ENCODE measurements around the gene GNA14. TPM values are rescaled to one million over a fixed set of nuclear protein-coding genes. Genes with fewer than 3 reads are reported as not detected.
"Not testable (repeated sequence)": the region's sequence is repeated elsewhere in the genome, so short reads cannot be mapped to it uniquely, and the experiment has no call there.

GNA14 gene
- total and polyA plus RNA-seq, 5 donors: 2.5 to 5.2 (median 4.3) TPM

GRCh38 chr9:77426712-77427111 is 221.4 kb downstream of the GNA14 start:
- 69% methylated on average over 3 of the region's 3 CpGs for WGBS
- Histone ChIP-seq H3K27ac (ENCODE audit: low read length) (no peak overlapping the region), H3K9me3 (ENCODE audit: control insufficient read depth, low read length) (no peaks in the 10 kb centered on the region), H3K4me3 (ENCODE audit: low read length) (no peak overlapping the region), H3K4me1 (ENCODE audit: control insufficient read depth, insufficient read depth, low read length) (peaks cover 3% of the 10 kb centered on the region), H3K27me3 (ENCODE audit: control insufficient read depth, insufficient read depth) (no peaks in the 10 kb centered on the region)
- no peak for DNase-seq
- intact Hi-C loops (cut with DNase I): no loop called here
- no peak for ATAC-seq

- no peak for DNase-seq
- no peak for ATAC-seq
- H3K27me3 ChIP-seq (ENCODE audit: control insufficient read depth, insufficient read depth): no peaks in the 10 kb centered on the region
- H3K4me1 ChIP-seq (ENCODE audit: control insufficient read depth, insufficient read depth, low read length): peaks cover 3% of the 10 kb centered on the region
- WGBS: 83% methylated on average over 2 of the region's 2 CpGs
- H3K27ac ChIP-seq (ENCODE audit: low read length): no peak overlapping the region
- no peak overlapping the region for H3K4me3 ChIP-seq (ENCODE audit: low read length)
- H3K9me3 ChIP-seq (ENCODE audit: control insufficient read depth, low read length): no peaks in the 10 kb centered on the region
- intact Hi-C loops (cut with DNase I): no loop called here
Observed at GRCh38 chr9:77424993-77425392, 223.1 kb downstream of the GNA14 start.

- H3K27me3 ChIP-seq (ENCODE audit: control insufficient read depth, insufficient read depth): no peaks in the 10 kb centered on the region
- H3K4me1 ChIP-seq (ENCODE audit: control insufficient read depth, insufficient read depth, low read length): peaks cover 3% of the 10 kb centered on the region
- DNase-seq: no peak
- ATAC-seq: no peak
- H3K9me3 ChIP-seq (ENCODE audit: control insufficient read depth, low read length): no peaks in the 10 kb centered on the region
- no peak overlapping the region for H3K27ac ChIP-seq (ENCODE audit: low read length)
- intact Hi-C loops (cut with DNase I): no loop called here
- H3K4me3 ChIP-seq (ENCODE audit: low read length): no peak overlapping the region
- WGBS: 73% methylated on average over 3 of the region's 3 CpGs
Observed at GRCh38 chr9:77423841-77424240, 224.3 kb downstream of the GNA14 start.

- intact Hi-C loops (cut with DNase I): no loop called here
- H3K9me3 ChIP-seq (ENCODE audit: control insufficient read depth, low read length): no peaks in the 10 kb centered on the region
- H3K27me3 ChIP-seq (ENCODE audit: control insufficient read depth, insufficient read depth): no peaks in the 10 kb centered on the region
- no peak overlapping the region for H3K4me3 ChIP-seq (ENCODE audit: low read length)
- no peak for DNase-seq
- H3K27ac ChIP-seq (ENCODE audit: low read length): no peak overlapping the region
- ATAC-seq: no peak
- WGBS: 94% methylated on average over 3 of the region's 3 CpGs
- H3K4me1 ChIP-seq (ENCODE audit: control insufficient read depth, insufficient read depth, low read length): peaks cover 3% of the 10 kb centered on the region
Observed at GRCh38 chr9:77422969-77423368, 225.2 kb downstream of the GNA14 start.

- Histone ChIP-seq H3K4me1 (ENCODE audit: control insufficient read depth, insufficient read depth, low read length) (no peaks in the 10 kb centered on the region), H3K9me3 (ENCODE audit: control insufficient read depth, low read length) (no peaks in the 10 kb centered on the region), H3K27me3 (ENCODE audit: control insufficient read depth, insufficient read depth) (no peaks in the 10 kb centered on the region), H3K27ac (ENCODE audit: low read length) (no peak overlapping the region), H3K4me3 (ENCODE audit: low read length) (no peak overlapping the region)
- 94% methylated on average over 10 of the region's 10 CpGs for WGBS
- DNase-seq (no peak), ATAC-seq (no peak)
- intact Hi-C loops (cut with DNase I): no loop called here
Observed at GRCh38 chr9:77421506-77422265, 226.4 kb downstream of the GNA14 start.

GRCh38 chr9:77420641-77421040 is 227.5 kb downstream of the GNA14 start:
- intact Hi-C loops (cut with DNase I): no loop called here
- H3K27ac ChIP-seq (ENCODE audit: low read length): no peak overlapping the region

GRCh38 chr9:77418226-77418625 is 229.9 kb downstream of the GNA14 start:
- no peak overlapping the region for H3K4me3 ChIP-seq (ENCODE audit: low read length)
- H3K27me3 ChIP-seq (ENCODE audit: control insufficient read depth, insufficient read depth): no peaks in the 10 kb centered on the region
- ATAC-seq (no peak), DNase-seq (no peak)
- no peaks in the 10 kb centered on the region for H3K4me1 ChIP-seq (ENCODE audit: control insufficient read depth, insufficient read depth, low read length)
- intact Hi-C loops (cut with DNase I): no loop called here
- H3K27ac ChIP-seq (ENCODE audit: low read length): no peak overlapping the region
- H3K9me3 ChIP-seq (ENCODE audit: control insufficient read depth, low read length): no peaks in the 10 kb centered on the region

More at GRCh38 chr9:77420641-77421040, 227.5 kb downstream of the GNA14 start:
- WGBS: 66% methylated on average over 2 of the region's 2 CpGs
- DNase-seq: no peak
- Histone ChIP-seq H3K9me3 (ENCODE audit: control insufficient read depth, low read length) (no peaks in the 10 kb centered on the region), H3K4me1 (ENCODE audit: control insufficient read depth, insufficient read depth, low read length) (no peaks in the 10 kb centered on the region), H3K27me3 (ENCODE audit: control insufficient read depth, insufficient read depth) (no peaks in the 10 kb centered on the region), H3K4me3 (ENCODE audit: low read length) (no peak overlapping the region)
- ATAC-seq: no peak

GRCh38 chr9:77417566-77417965 is 230.6 kb downstream of the GNA14 start:
- Histone ChIP-seq H3K27ac (ENCODE audit: low read length) (no peak overlapping the region), H3K9me3 (ENCODE audit: control insufficient read depth, low read length) (no peaks in the 10 kb centered on the region), H3K27me3 (ENCODE audit: control insufficient read depth, insufficient read depth) (no peaks in the 10 kb centered on the region), H3K4me3 (ENCODE audit: low read length) (no peak overlapping the region), H3K4me1 (ENCODE audit: control insufficient read depth, insufficient read depth, low read length) (no peaks in the 10 kb centered on the region)
- intact Hi-C loops (cut with DNase I): no loop called here
- DNase-seq: no peak
- ATAC-seq: peak in 1 of 2 donors; percentile 34
- 53% methylated on average over 5 of the region's 5 CpGs for WGBS

GRCh38 chr9:77408521-77408920 is 239.6 kb downstream of the GNA14 start:
- peak in 1 of 3 donors; percentile 38 for DNase-seq
- H3K27ac ChIP-seq (ENCODE audit: low read length); H3K4me1 ChIP-seq (ENCODE audit: control insufficient read depth, insufficient read depth, low read length); H3K4me3 ChIP-seq (ENCODE audit: low read length); H3K27me3 ChIP-seq (ENCODE audit: control insufficient read depth, insufficient read depth); ATAC-seq; intact Hi-C loops (cut with DNase I); H3K9me3 ChIP-seq (ENCODE audit: control insufficient read depth, low read length): not testable (repeated sequence)
- WGBS: 98% methylated on average over 9 of the region's 9 CpGs

- intact Hi-C loops (cut with DNase I): no loop called here
- no peak for DNase-seq
- H3K9me3 ChIP-seq (ENCODE audit: control insufficient read depth, low read length): no peaks in the 10 kb centered on the region
- H3K27ac ChIP-seq (ENCODE audit: low read length): no peak overlapping the region
- no peaks in the 10 kb centered on the region for H3K4me1 ChIP-seq (ENCODE audit: control insufficient read depth, insufficient read depth, low read length)
- 96% methylated on average over 4 of the region's 4 CpGs for WGBS
- no peak overlapping the region for H3K4me3 ChIP-seq (ENCODE audit: low read length)
- ATAC-seq: no peak
- no peaks in the 10 kb centered on the region for H3K27me3 ChIP-seq (ENCODE audit: control insufficient read depth, insufficient read depth)
Observed at GRCh38 chr9:77403239-77403638, 244.9 kb downstream of the GNA14 start.

GRCh38 chr9:77402286-77402685 is 245.8 kb downstream of the GNA14 start:
- no peak for DNase-seq
- no peaks in the 10 kb centered on the region for H3K9me3 ChIP-seq (ENCODE audit: control insufficient read depth, low read length)
- no peak overlapping the region for H3K4me3 ChIP-seq (ENCODE audit: low read length)
- no peak for ATAC-seq
- H3K27ac ChIP-seq (ENCODE audit: low read length): no peak overlapping the region
- H3K27me3 ChIP-seq (ENCODE audit: control insufficient read depth, insufficient read depth): no peaks in the 10 kb centered on the region
- intact Hi-C loops (cut with DNase I): no loop called here
- WGBS: 74% methylated on average over 2 of the region's 2 CpGs
- H3K4me1 ChIP-seq (ENCODE audit: control insufficient read depth, insufficient read depth, low read length): no peaks in the 10 kb centered on the region

- intact Hi-C loops (cut with DNase I): no loop called here
Observed at GRCh38 chr9:77399964-77400363, 248.2 kb downstream of the GNA14 start.

More at GRCh38 chr9:77399964-77400363, 248.2 kb downstream of the GNA14 start:
- no peaks in the 10 kb centered on the region for H3K9me3 ChIP-seq (ENCODE audit: control insufficient read depth, low read length)
- no peak overlapping the region for H3K27ac ChIP-seq (ENCODE audit: low read length)
- DNase-seq (no peak), ATAC-seq (no peak)
- no peaks in the 10 kb centered on the region for H3K4me1 ChIP-seq (ENCODE audit: control insufficient read depth, insufficient read depth, low read length)
- H3K27me3 ChIP-seq (ENCODE audit: control insufficient read depth, insufficient read depth): no peaks in the 10 kb centered on the region
- no peak overlapping the region for H3K4me3 ChIP-seq (ENCODE audit: low read length)
- 97% methylated on average over 1 of the region's 1 CpG for WGBS
